Activated B cell treated with CpG ODN at 0.5 μM for 24 hours (primary cell): ENCODE results near the gene TMEM191B. TPM values are rescaled to one million over a fixed set of nuclear protein-coding genes. Genes with fewer than 3 reads are reported as not detected.
"Not testable (repeated sequence)": the region's sequence is repeated elsewhere in the genome, so short reads cannot be mapped to it uniquely, and the experiment has no call there.

Experiments
- ATAC-seq: fragments of 200-7000 bp; cut with Tn5 transposase; one replicate; pipeline ENCODE4 v1.10.0; 2021; ENCODE audit warnings: low read depth, mild to moderate bottlenecking, moderate library complexity
- CTCF ChIA-PET: fragments of 350-600 bp; sonication (Branson Sonifier 250); formaldehyde crosslinking; loops from one replicate; lab custom pipeline; 2021; ENCODE audit warnings: antibody characterized with exemption; lab: Charles Lee
- POLR2A ChIA-PET: fragments of 350-600 bp; sonication (Branson Sonifier 250); formaldehyde crosslinking; loops from one replicate; lab custom pipeline; 2021; ENCODE audit warnings: antibody characterized with exemption; lab: Charles Lee
- DNase-seq: peaks from one replicate; pipeline ENCODE4 v3.0.0; 2022
- H3K27ac Mint-ChIP-seq: one replicate; pipeline ENCODE4 v1.8.0; 2020; ENCODE audit warnings: mixed read lengths
- H3K27me3 Mint-ChIP-seq: one replicate; pipeline ENCODE4 v1.8.0; 2021; ENCODE audit warnings: mixed read lengths
- H3K36me3 Mint-ChIP-seq: one replicate; pipeline ENCODE4 v1.8.0; 2021; ENCODE audit warnings: low read depth, mixed read lengths
- H3K4me1 Mint-ChIP-seq: one replicate; pipeline ENCODE4 v1.8.0; 2021; ENCODE audit warnings: mixed read lengths
- H3K4me3 Mint-ChIP-seq: one replicate; pipeline ENCODE4 v1.8.0; 2020; ENCODE audit warnings: mild to moderate bottlenecking, mixed read lengths
- H3K9me3 Mint-ChIP-seq: one replicate; pipeline ENCODE4 v1.8.0; 2020; ENCODE audit warnings: mixed read lengths
- intact Hi-C: fragments of 100-400 bp; cut with micrococcal nuclease; formaldehyde crosslinking; loops from one replicate; pipeline ENCODE4 v1.15.1; 2024
- total RNA-seq: library from RNA; stranded (reverse); gene quantifications from 2 replicates; pipeline ENCODE4 v1.2.3, GENCODE V29; 2022

Gene TMEM191B
- total RNA-seq, 1 donor from 2014 or later, result 3.0 TPM

- DNase-seq, H3K9me3 Mint-ChIP-seq, intact Hi-C loops, H3K4me1 Mint-ChIP-seq, POLR2A ChIA-PET, CTCF ChIA-PET, H3K27me3 Mint-ChIP-seq, ATAC-seq, H3K36me3 Mint-ChIP-seq, H3K27ac Mint-ChIP-seq, H3K4me3 Mint-ChIP-seq: not testable (repeated sequence)
These were observed 6.7 kb downstream of the TMEM191B start for GRCh38 chr22:18534315-18534714.

GRCh38 chr22:18539994-18540393, 12.4 kb downstream of the TMEM191B start:
- CTCF ChIA-PET, DNase-seq, intact Hi-C loops, H3K4me3 Mint-ChIP-seq, H3K27ac Mint-ChIP-seq, H3K4me1 Mint-ChIP-seq, H3K27me3 Mint-ChIP-seq, ATAC-seq, H3K9me3 Mint-ChIP-seq, POLR2A ChIA-PET, H3K36me3 Mint-ChIP-seq: not testable (repeated sequence)

DNA sequence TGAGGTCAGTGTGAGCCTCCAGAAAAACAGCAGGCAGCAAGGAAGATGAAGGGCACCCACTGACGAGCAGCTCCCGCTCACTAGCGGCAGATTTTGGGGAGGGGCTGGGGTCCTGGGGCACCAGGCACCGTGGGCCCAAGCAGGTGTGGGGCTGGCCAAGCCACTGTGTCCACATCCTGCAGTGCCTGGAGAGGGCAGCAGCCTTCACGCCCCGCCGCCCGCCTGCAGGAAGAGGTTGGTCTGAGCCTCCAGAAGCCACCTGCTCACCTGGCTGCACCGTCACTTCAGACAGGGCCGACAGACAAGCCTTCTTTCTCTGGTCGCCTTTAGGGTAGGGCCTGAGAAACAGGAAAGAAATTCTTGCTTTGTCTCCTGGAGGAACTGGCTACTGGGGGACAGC, 15.8 kb downstream of the TMEM191B start:
- H3K4me1 Mint-ChIP-seq, H3K9me3 Mint-ChIP-seq, DNase-seq, H3K27me3 Mint-ChIP-seq, H3K4me3 Mint-ChIP-seq, POLR2A ChIA-PET, H3K36me3 Mint-ChIP-seq, CTCF ChIA-PET, H3K27ac Mint-ChIP-seq, intact Hi-C loops: not testable (repeated sequence)
- ATAC-seq, result peak; percentile 56

DNA sequence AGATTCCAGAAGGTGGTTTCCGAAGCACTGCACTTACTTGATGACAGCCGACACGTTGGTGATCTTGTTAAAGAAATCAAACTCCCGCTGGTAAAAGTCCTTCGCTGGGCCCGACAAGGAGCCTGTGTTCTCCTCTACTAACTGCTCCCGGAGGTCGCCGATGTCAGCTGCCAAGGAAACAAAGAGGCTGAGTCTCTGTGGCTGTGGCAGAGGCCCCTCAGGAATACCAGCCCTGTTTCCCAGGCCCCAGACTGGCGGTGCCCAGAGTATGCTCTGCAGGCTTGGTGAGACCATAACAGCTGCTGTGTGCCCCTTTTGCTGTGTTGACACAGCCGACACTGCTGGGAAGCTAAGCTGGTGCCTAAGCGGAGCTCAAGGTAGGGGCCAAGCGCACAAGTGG, 17.0 kb downstream of the TMEM191B start:
- ATAC-seq, intact Hi-C loops, H3K9me3 Mint-ChIP-seq, H3K36me3 Mint-ChIP-seq, CTCF ChIA-PET, DNase-seq, H3K4me1 Mint-ChIP-seq, H3K4me3 Mint-ChIP-seq, H3K27me3 Mint-ChIP-seq, POLR2A ChIA-PET, H3K27ac Mint-ChIP-seq: not testable (repeated sequence)

DNA sequence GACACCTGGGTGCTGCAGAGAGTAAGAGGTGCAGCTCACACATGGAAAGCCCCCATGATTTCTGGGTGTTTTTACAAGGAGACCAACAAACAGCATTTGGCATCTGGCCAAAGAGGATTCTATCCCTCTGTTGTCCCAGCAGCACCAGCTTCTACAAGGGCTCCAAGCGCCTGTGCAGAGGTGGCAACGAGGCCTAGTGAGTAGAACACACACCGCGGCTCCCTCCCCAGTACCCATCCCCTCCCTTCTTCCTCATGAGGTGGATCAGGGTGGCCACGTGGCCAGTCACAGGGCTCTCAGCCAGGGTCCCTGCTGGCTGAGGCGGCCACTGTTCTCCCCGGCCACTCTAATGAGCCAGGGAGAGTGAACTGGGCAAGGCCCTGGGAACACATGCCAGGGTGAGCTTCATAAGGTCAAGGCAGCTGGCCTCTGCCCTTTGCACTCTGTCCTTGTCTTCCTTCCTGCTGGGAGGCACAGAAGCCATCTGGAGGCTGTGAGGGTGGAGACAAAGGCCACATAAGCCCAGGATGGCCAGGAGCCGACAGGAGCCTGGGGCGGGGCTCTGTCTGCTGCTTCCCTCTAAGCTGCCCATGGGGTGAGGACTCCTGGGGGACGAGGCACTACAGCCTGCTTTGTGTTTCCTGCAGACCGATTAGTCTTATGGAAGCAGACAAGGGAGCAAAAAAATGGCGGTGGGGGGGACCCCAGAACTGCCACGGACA, 22.0 kb downstream of the TMEM191B start:
- DNase-seq, H3K4me3 Mint-ChIP-seq, H3K27ac Mint-ChIP-seq, CTCF ChIA-PET, intact Hi-C loops, ATAC-seq, H3K4me1 Mint-ChIP-seq, H3K36me3 Mint-ChIP-seq, H3K27me3 Mint-ChIP-seq, H3K9me3 Mint-ChIP-seq, POLR2A ChIA-PET: not testable (repeated sequence)

- CTCF ChIA-PET, intact Hi-C loops, POLR2A ChIA-PET, H3K27ac Mint-ChIP-seq, H3K9me3 Mint-ChIP-seq, H3K4me3 Mint-ChIP-seq, DNase-seq, H3K36me3 Mint-ChIP-seq, ATAC-seq, H3K27me3 Mint-ChIP-seq, H3K4me1 Mint-ChIP-seq: not testable (repeated sequence)
These were observed 23.4 kb downstream of the TMEM191B start for GRCh38 chr22:18551046-18551445.

DNA sequence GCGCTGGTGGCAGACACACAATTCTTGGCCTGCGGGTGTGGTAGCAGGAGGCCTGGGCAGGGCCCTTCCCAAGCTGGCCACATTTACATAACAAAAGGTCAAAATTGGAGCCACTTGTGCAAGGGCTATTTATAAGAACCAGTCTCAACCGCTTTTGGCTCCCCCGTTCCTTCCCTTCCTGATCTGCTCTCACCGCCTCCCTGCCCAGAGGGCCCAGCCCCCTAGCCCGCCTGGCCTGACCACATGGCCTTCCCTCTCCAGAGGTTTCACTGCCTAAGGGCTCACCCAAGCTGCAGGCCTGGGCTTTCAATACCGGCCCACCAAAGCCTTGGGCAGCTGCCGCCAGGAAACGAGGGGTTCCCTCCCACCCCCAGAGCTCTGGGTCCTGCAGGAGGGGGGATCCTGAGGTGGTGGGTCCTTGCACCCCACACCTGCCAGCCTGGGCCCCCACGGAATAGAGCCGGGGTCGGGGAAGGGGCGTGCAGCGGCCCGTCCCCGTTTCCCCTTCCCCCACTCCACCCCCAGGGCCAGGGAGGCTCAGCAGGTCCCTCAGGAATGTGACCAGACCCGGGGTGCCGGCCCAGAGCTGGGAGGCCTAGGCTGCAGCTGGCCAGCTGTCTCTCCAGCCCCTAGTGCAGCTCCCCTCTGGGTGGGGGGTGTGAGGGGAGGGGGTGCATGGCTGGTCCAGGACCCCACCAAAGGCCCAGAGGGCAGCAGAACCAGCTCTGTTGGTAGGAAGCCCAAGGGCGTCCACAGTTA, 25.4 kb downstream of the TMEM191B start:
- H3K9me3 Mint-ChIP-seq, CTCF ChIA-PET, intact Hi-C loops, H3K27me3 Mint-ChIP-seq, ATAC-seq, H3K27ac Mint-ChIP-seq, H3K36me3 Mint-ChIP-seq, H3K4me1 Mint-ChIP-seq, H3K4me3 Mint-ChIP-seq, DNase-seq, POLR2A ChIA-PET: not testable (repeated sequence)

- H3K36me3 Mint-ChIP-seq, H3K9me3 Mint-ChIP-seq, H3K4me1 Mint-ChIP-seq, H3K27ac Mint-ChIP-seq, DNase-seq, H3K27me3 Mint-ChIP-seq, ATAC-seq, intact Hi-C loops, H3K4me3 Mint-ChIP-seq, CTCF ChIA-PET, POLR2A ChIA-PET: not testable (repeated sequence)
These were observed 27.0 kb downstream of the TMEM191B start for GRCh38 chr22:18554280-18555256.

- DNase-seq, H3K9me3 Mint-ChIP-seq, H3K4me1 Mint-ChIP-seq, H3K4me3 Mint-ChIP-seq, H3K27me3 Mint-ChIP-seq, H3K27ac Mint-ChIP-seq, ATAC-seq, intact Hi-C loops, POLR2A ChIA-PET, H3K36me3 Mint-ChIP-seq, CTCF ChIA-PET: not testable (repeated sequence)
These were observed 30.9 kb downstream of the TMEM191B start for GRCh38 chr22:18558516-18558915.

DNA sequence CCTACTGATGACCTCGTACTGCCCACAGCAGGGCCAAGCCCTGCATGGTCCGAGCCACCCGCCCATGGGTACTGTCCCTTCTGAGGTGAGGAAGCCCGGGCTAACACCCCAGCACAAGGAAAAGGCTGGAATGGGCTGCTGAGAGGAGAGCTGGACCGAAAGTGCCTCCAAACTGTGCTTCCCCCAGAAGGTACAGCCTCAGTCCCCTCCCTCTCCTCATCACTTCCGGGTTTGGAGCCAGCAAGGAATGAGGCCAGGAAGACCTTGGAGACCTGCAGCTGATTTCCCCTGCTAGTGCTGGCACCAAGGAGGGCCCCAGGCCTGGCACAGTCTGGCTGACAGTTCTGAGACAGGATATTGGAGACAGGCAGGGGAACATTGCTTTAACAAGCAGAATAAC, 31.3 kb downstream of the TMEM191B start:
- ATAC-seq, H3K4me1 Mint-ChIP-seq, H3K27ac Mint-ChIP-seq, POLR2A ChIA-PET, H3K9me3 Mint-ChIP-seq, intact Hi-C loops, CTCF ChIA-PET, H3K4me3 Mint-ChIP-seq, H3K36me3 Mint-ChIP-seq, DNase-seq, H3K27me3 Mint-ChIP-seq: not testable (repeated sequence)

GRCh38 chr22:18560099-18560974, 32.7 kb downstream of the TMEM191B start:
- POLR2A ChIA-PET, ATAC-seq, CTCF ChIA-PET, H3K4me3 Mint-ChIP-seq, H3K27ac Mint-ChIP-seq, H3K36me3 Mint-ChIP-seq, DNase-seq, intact Hi-C loops, H3K27me3 Mint-ChIP-seq, H3K9me3 Mint-ChIP-seq, H3K4me1 Mint-ChIP-seq: not testable (repeated sequence)
